ENCODE results near the gene RHBDL2. TPM values are rescaled to one million over a fixed set of nuclear protein-coding genes. Genes with fewer than 3 reads are reported as not detected.

RHBDL2 gene
- polyA plus RNA-seq, 4 donors, result 0.92 to 1.9 (median 1.6) TPM

Other genes with a start within 250 kb of the RHBDL2 start
- gene RRAGC, start 82.1 kb downstream of the RHBDL2 start, polyA plus RNA-seq (ENCODE audit: insufficient read length in 4 of 4), result 10 to 100 TPM; 34.1 to 39.9 (median 35.8) TPM
- 10 to 100 TPM; 17.0 to 34.9 (median 32.0) TPM for gene MYCBP, start 68.5 kb downstream of the RHBDL2 start, polyA plus RNA-seq (ENCODE audit: insufficient read length in 4 of 4)
- under 1 TPM in 3 of 4 donors, not detected in 1; 0.22 to 0.35 (median 0.30) TPM for gene GJA9, start 60.2 kb downstream of the RHBDL2 start, polyA plus RNA-seq (ENCODE audit: insufficient read length in 4 of 4)
- gene AKIRIN1, start 49.4 kb upstream of the RHBDL2 start, polyA plus RNA-seq (ENCODE audit: insufficient read length in 4 of 4), result 100 to 1,000 TPM in 3 of 4 donors, 10 to 100 TPM in 1; 61.4 to 108 (median 103) TPM
- 100 to 1,000 TPM; 219 to 323 (median 267) TPM for gene NDUFS5, start 84.5 kb upstream of the RHBDL2 start, polyA plus RNA-seq (ENCODE audit: insufficient read length in 4 of 4)